T-helper 2 cell treated with Interferon-gamma antibody and Interleukin-4, amounts not matched to agents 5 μg/mL and 100 μg/mL, for 36 hours (primary cell): ENCODE results near the gene UBC.
"Not testable (repeated sequence)": the region's sequence is repeated elsewhere in the genome, so short reads cannot be mapped to it uniquely, and the experiment has no call there.

ENCODE experiments used
- DNase-seq: peaks from one replicate; pipeline ENCODE4 v3.0.0; 2021; ENCODE audit warnings: low spot score
- H3K27ac Mint-ChIP-seq: one replicate; pipeline ENCODE4 v1.8.0; 2021; ENCODE audit warnings: mild to moderate bottlenecking, mixed read lengths
- H3K27me3 Mint-ChIP-seq: one replicate; pipeline ENCODE4 v1.8.0; 2021; ENCODE audit warnings: low read depth, mixed read lengths
- H3K36me3 Mint-ChIP-seq: one replicate; pipeline ENCODE4 v1.8.0; 2021; ENCODE audit warnings: low read depth, mixed read lengths
- H3K4me1 Mint-ChIP-seq: one replicate; pipeline ENCODE4 v1.8.0; 2021; ENCODE audit warnings: low read depth, mixed read lengths
- H3K4me3 Mint-ChIP-seq: one replicate; pipeline ENCODE4 v1.8.0; 2022; ENCODE audit warnings: mild to moderate bottlenecking, moderate library complexity, mixed read lengths
- H3K9me3 Mint-ChIP-seq: one replicate; pipeline ENCODE4 v1.8.0; 2021; ENCODE audit warnings: mixed read lengths

The UBC gene

GRCh38 chr12:124898200-124898922 is 16.1 kb downstream of the UBC start:
- H3K4me3 Mint-ChIP-seq, result peak overlapping the region; percentile 57
- DNase-seq, result peak; percentile 58
- peaks cover 12% of the 10 kb centered on the region for H3K4me1 Mint-ChIP-seq
- H3K36me3 Mint-ChIP-seq, result peaks cover 4% of the 10 kb centered on the region
- H3K9me3 Mint-ChIP-seq, result no peaks in the 10 kb centered on the region
- peaks cover 2% of the 10 kb centered on the region for H3K27me3 Mint-ChIP-seq
- H3K27ac Mint-ChIP-seq, result no peak overlapping the region

- H3K9me3 Mint-ChIP-seq, result no peaks in the 10 kb centered on the region
- H3K27me3 Mint-ChIP-seq, result peaks cover 2% of the 10 kb centered on the region
- no peak overlapping the region for H3K27ac Mint-ChIP-seq
- H3K36me3 Mint-ChIP-seq, result peaks cover 4% of the 10 kb centered on the region
- H3K4me1 Mint-ChIP-seq, result peaks cover 12% of the 10 kb centered on the region
- no peak for DNase-seq
- no peak overlapping the region for H3K4me3 Mint-ChIP-seq
Measured at GRCh38 chr12:124896461-124896860, 18.0 kb downstream of the UBC start.

DNA sequence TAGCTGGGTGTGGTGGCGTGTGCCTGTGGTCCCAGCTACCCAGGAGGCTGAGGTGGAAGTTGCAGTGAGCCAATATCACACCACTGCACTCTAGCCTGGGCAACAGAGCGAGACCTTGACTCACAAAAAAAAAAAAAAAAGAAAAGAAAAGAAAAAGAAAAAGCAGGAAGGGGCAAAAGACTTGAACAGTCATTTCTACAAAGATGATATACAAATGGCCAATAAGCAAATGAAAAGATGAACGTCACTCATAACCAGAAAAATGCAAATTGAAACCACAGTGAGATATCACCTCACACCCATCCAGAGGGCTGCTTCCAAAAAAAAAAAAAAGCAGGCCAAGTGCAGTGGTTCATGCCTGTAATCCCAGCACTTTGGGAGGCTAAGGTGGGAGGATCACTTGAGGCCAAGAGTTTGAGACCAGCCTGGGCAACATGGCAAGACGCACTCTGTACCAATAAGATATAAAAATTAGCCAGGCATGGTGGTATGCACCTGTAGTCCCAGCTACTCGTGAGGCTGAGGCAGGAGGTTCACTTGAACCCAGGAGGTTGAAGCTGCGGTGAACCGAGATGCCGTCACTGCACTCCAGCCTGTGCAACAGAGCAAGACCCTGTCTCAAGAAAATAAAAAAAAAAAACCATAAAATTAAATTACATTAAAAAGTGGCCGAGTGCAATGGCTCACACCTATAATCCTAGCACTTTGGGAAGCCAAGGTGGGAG is 20.5 kb downstream of the UBC start:
- no peak for DNase-seq
- H3K4me1 Mint-ChIP-seq, result peaks cover 10% of the 10 kb centered on the region
- H3K4me3 Mint-ChIP-seq, result no peak overlapping the region
- no peaks in the 10 kb centered on the region for H3K9me3 Mint-ChIP-seq
- H3K27me3 Mint-ChIP-seq, result no peaks in the 10 kb centered on the region
- H3K27ac Mint-ChIP-seq, result no peak overlapping the region
- peaks cover 4% of the 10 kb centered on the region for H3K36me3 Mint-ChIP-seq

- no peak for DNase-seq
- Mint-ChIP-seq H3K4me3 (no peak overlapping the region), H3K4me1 (no peaks in the 10 kb centered on the region), H3K27me3 (no peaks in the 10 kb centered on the region), H3K36me3 (no peaks in the 10 kb centered on the region), H3K9me3 (no peaks in the 10 kb centered on the region), H3K27ac (no peak overlapping the region)
Measured at GRCh38 chr12:124888260-124888659, 26.2 kb downstream of the UBC start.

GRCh38 chr12:124887766-124888165 is 26.7 kb downstream of the UBC start:
- not testable (repeated sequence) for H3K36me3 Mint-ChIP-seq, H3K9me3 Mint-ChIP-seq, H3K27me3 Mint-ChIP-seq

DNA sequence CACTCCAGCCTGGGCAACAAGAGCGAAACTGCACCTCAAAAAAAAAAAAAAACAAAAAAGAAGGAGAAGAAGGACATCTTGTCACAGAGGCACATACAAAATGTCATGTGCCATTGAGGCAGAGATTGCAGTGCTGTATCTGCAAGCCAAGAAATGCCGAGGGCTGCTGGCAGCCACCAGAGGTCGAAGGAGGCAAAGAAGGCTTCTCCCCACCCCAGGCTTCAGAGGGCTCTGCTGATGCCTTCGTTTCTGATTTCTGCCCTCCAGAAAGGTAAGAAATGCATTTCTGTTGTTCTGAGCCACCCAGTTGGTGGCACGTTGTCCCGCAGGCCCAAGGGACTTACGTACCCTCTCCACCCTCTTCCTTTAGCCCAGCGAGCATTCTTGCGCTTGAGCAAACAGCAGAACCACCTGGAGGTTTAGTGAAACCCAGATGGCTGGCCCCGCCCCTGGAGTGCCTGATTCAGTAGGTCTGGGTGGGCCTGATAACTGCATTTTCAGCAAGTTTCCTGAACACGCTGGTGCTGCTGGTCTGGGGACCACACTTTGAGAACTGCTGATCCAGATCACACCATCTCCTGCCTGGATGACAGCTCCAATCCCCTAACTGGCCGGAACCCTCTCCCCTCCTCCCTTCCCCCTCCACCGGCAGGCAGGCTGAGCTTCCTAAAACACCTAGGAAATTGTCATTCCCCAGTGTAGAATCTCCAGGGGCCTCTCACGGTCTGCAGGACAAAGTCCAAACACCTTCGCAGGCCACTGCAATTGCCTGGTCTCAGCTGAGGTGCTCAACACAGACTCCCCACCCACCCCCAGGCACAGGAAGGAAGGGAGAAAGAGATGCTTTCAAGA is 29.6 kb downstream of the UBC start:
- H3K4me1 Mint-ChIP-seq, result peaks cover 7% of the 10 kb centered on the region
- H3K36me3 Mint-ChIP-seq, result no peaks in the 10 kb centered on the region
- H3K4me3 Mint-ChIP-seq, result no peak overlapping the region
- H3K27me3 Mint-ChIP-seq, result no peaks in the 10 kb centered on the region
- H3K9me3 Mint-ChIP-seq, result no peaks in the 10 kb centered on the region
- no peak overlapping the region for H3K27ac Mint-ChIP-seq
- no peak for DNase-seq

More at GRCh38 chr12:124887766-124888165, 26.7 kb downstream of the UBC start:
- not testable (repeated sequence) for H3K27ac Mint-ChIP-seq, H3K4me3 Mint-ChIP-seq, H3K4me1 Mint-ChIP-seq, DNase-seq

DNA sequence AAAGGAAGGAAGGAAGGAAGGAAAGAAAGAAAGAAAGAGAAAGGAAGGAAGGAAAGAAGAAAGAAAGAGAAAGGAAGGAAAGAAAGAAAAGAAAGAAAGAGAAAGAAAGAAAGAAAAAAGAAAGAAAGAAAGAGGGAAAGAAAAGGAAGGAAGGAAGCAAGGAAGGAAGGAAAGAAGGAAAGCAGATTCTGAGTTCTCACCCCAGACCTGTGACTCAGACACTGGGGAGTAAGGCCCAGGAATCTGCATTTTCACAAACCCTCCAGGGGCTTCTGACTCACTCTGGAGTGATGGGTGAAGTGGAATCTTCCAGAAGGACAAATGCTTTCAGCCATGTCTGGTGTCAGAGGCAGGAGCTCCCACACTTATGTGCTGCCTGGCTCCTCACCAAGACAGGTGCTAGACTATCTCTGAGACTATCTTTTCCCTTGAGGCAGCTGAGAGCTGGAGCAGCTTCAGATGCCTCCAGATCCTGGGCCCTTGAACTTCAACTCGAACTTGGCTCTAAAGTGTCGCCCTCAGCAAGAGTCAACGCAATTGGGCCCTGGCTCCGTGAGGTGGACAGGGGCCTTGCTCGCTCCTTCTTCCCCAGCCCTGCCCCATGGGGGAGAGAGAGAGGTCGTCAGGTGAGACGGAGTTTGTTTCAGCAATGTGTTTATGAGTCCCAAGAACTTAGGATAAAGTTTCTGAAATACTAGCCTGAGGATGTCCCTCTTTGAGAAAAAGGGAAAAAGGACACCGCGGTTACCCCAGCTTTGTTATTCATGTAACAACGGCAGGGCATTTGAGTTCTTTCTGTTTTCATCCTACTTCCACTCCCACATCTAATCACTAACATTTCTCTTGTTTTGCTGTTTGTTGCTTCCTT is 31.0 kb downstream of the UBC start:
- peak overlapping the region; percentile 46 for H3K27ac Mint-ChIP-seq
- H3K4me3 Mint-ChIP-seq, result no peak overlapping the region
- no peak for DNase-seq
- peaks cover 7% of the 10 kb centered on the region for H3K4me1 Mint-ChIP-seq
- H3K36me3 Mint-ChIP-seq, result no peaks in the 10 kb centered on the region
- no peaks in the 10 kb centered on the region for H3K27me3 Mint-ChIP-seq
- H3K9me3 Mint-ChIP-seq, result no peaks in the 10 kb centered on the region

GRCh38 chr12:124881123-124881522 is 33.3 kb downstream of the UBC start:
- no peak for DNase-seq
- peaks cover 7% of the 10 kb centered on the region for H3K4me1 Mint-ChIP-seq
- no peaks in the 10 kb centered on the region for H3K27me3 Mint-ChIP-seq
- no peaks in the 10 kb centered on the region for H3K36me3 Mint-ChIP-seq
- H3K4me3 Mint-ChIP-seq, result no peak overlapping the region
- peak overlapping the region; percentile 36 for H3K27ac Mint-ChIP-seq
- H3K9me3 Mint-ChIP-seq, result no peaks in the 10 kb centered on the region

DNA sequence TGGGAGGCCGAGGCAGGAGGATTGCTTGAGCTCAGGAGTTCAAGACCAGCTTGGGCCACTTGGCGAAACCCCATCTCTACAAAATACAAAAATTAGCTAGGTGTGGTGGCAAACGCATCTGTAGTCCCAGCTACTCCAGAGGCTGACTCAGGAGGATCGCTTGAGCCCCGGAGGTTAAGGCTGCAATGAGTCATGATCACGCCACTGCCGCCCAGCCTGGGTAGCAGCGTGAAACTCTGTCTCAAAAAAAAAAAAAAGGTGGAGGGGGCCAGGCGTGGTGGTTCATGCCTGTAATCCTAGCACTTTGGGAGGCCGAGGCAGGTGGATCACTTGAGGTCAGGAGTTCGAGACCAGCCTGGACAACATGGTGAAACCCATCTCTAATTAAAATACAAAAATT is 34.1 kb downstream of the UBC start:
- H3K4me3 Mint-ChIP-seq, H3K27me3 Mint-ChIP-seq, H3K27ac Mint-ChIP-seq, H3K36me3 Mint-ChIP-seq, H3K4me1 Mint-ChIP-seq, H3K9me3 Mint-ChIP-seq, DNase-seq: not testable (repeated sequence)

GRCh38 chr12:124878795-124879516 is 35.5 kb downstream of the UBC start:
- DNase-seq, result no peak
- H3K4me3 Mint-ChIP-seq, result no peak overlapping the region
- H3K9me3 Mint-ChIP-seq, result no peaks in the 10 kb centered on the region
- peaks cover 7% of the 10 kb centered on the region for H3K4me1 Mint-ChIP-seq
- no peaks in the 10 kb centered on the region for H3K36me3 Mint-ChIP-seq
- H3K27ac Mint-ChIP-seq, result no peak overlapping the region
- H3K27me3 Mint-ChIP-seq, result no peaks in the 10 kb centered on the region

- Mint-ChIP-seq H3K27me3 (no peaks in the 10 kb centered on the region), H3K27ac (no peak overlapping the region), H3K4me1 (peaks cover 10% of the 10 kb centered on the region), H3K36me3 (no peaks in the 10 kb centered on the region), H3K9me3 (no peaks in the 10 kb centered on the region), H3K4me3 (no peak overlapping the region)
- no peak for DNase-seq
Measured at GRCh38 chr12:124877423-124877822, 37.0 kb downstream of the UBC start.

DNA sequence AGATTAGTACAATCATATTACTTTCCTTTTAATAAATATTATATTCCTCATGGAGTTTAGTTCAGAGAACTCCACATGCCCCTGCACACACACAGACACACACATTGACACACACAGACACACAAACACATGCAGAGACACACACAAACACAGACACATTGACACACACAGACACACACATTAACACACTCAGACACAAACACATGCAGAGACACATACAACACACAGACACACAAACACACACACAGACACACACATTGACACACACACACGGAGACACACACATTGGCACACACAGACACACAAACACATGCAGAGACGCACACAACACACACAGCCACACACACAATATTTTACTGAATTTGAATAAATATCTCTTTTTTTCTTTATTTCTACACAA is 38.3 kb downstream of the UBC start:
- no peak overlapping the region for H3K4me3 Mint-ChIP-seq
- H3K36me3 Mint-ChIP-seq, result no peaks in the 10 kb centered on the region
- H3K27me3 Mint-ChIP-seq, result no peaks in the 10 kb centered on the region
- H3K27ac Mint-ChIP-seq, result no peak overlapping the region
- no peaks in the 10 kb centered on the region for H3K9me3 Mint-ChIP-seq
- no peak for DNase-seq
- peaks cover 8% of the 10 kb centered on the region for H3K4me1 Mint-ChIP-seq

GRCh38 chr12:124875803-124876132 is 38.7 kb downstream of the UBC start:
- no peaks in the 10 kb centered on the region for H3K9me3 Mint-ChIP-seq
- no peaks in the 10 kb centered on the region for H3K36me3 Mint-ChIP-seq
- peaks cover under 1% of the 10 kb centered on the region for H3K27me3 Mint-ChIP-seq
- no peak for DNase-seq
- H3K4me1 Mint-ChIP-seq, result peaks cover 4% of the 10 kb centered on the region
- H3K27ac Mint-ChIP-seq, result no peak overlapping the region
- no peak overlapping the region for H3K4me3 Mint-ChIP-seq
